T-helper 2 cell treated with Interferon-gamma antibody and Interleukin-4, amounts not matched to agents 100 ng/mL and 5 ng/mL, for 36 hours (primary cell): Measurements from ENCODE around the gene TMCO2. TPM values are rescaled to one million over a fixed set of nuclear protein-coding genes. Genes with fewer than 3 reads are reported as not detected.

Experiments
- intact Hi-C: fragments of 100-400 bp; cut with micrococcal nuclease; formaldehyde crosslinking; loops from one replicate; pipeline ENCODE4 v1.15.1; 2023
- total RNA-seq: library from RNA; stranded (reverse); gene quantifications from 2 replicates; pipeline ENCODE4 v1.2.3, GENCODE V29; 2022

TMCO2 gene
- total RNA-seq, 1 donor from 2014 or later, result 0.32 TPM

DNA sequence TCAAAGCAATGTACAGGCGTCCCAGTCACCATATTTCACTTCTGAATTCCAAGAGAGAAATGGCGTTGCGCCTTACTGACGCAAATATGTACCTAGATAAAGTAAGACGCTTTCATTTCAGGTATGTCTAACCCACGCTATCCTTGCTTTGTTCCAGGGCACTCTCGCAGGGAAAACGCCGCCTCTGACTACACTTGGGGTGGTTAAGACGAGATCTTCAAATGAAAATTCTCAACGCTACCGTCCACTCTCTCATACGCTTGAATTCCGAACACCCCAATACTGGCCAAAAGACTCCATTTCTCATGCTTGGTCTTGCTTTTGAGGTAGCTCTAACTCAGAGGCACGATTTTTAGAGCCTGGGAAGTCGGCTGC lies 9.6 kb downstream of the TMCO2 start:
- intact Hi-C loops, result loop anchor here (1.0 to 10.0 kb wide), 5 partner anchors 16 to 1060 kb away; partner anchors contain the start of gene MFSD2A

DNA sequence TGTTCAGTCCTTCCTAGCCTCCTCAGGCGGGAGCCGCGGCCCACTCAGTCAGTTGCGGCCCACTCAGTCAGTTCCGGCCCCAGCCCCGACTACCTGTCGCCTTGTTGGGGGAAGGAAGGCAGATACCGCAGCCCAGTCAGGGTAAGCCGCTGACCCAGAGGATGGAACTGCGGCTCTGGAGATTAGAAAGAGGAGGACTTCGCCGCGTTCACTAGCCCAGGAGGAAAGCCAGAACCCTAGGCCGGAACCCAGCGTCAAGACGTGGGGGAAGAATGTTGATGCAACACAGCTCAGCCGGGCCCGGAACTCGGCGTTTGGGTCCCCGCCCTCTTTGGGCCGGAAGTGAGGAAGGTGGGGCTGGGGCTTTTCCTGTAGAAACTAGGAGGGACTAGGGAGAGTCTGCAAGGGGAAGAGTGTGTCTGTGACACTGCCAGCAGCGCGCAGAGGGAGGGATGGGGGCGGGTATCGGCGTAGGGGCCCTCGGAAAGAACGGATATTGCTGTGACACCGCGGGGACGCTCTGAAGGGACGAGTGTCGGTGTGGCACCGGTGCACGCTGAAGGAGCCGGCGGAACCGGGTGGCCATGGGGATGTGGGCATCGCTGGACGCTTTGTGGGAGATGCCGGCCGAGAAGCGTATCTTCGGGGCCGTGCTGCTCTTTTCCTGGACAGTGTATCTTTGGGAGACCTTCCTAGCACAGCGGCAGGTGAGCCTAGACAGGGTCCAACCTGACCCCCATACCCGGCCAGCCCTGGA lies 10.1 kb downstream of the TMCO2 start, which contains the start of gene ZMPSTE24:
Gene ZMPSTE24 (plus strand): TSS at position 549 of the 757 bp plus-strand sequence. CDS start 36 bp downstream, at position 585.
- intact Hi-C loops, result loop anchor here (1.0 to 10.0 kb wide), 9 partner anchors 17 to 1061 kb away; partner anchors contain the start of genes CAP1, MFSD2A, RLF and ZNF684

DNA sequence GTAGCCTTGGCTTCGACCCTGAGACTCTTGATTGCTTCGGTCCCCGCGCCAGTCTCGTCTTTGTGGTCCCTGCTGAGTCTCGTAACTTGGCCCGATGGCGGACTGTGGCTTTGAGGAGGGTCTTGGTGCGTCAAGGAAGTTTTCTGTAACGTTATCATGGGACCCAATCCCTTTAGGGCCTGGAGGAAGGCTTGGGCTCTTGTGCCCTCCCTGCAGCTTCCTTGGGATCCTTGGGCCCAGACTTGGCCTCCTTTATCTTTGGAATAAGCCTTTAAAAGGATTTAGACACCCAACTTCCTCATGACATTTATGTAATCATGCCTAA lies 10.7 kb downstream of the TMCO2 start:
- intact Hi-C loops, result loop anchor here (1.0 to 10.0 kb wide), 7 partner anchors 56 to 1061 kb away; partner anchors contain the start of genes CAP1, MFSD2A, RLF and ZNF684

DNA sequence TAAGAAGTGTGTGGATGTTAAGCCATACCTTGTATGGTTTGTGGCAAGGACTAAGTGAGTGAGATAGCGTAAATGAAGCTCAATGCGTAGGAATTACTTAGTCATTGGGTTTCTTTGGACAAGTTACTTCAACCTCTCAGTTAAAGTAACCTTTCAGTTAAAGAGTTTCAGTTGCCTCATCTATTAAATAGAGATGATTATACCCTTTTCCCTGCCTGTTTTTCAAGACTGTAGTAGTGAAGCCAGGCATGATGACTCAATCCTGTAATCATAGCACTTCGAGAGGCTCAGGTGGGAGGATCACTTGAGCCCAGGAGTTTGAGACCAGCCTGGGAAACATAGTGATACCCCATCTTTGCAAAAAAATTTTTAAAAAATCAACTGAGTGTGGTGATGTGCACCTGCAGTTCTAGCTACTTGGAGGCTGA lies 16.6 kb downstream of the TMCO2 start:
- intact Hi-C loops, result no loop called here

DNA sequence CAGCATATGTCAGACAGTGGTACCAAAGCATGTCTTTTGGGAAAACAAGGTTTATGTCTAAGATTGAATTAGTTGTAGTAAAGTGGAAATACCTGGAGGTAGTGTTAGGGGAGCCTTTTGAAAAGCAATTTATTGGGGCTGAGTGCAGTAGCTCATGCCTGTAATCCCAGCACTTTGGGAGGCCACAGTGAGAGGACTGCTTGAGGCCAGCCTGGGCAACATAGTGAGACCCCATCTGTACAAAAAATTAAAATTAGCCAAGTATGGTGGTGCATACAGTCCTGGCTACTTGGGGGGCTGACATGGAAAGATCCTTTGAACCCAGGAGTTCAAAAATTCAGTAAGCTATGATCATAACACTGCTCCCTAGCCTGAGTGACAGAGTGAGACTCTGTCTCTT lies 17.6 kb downstream of the TMCO2 start:
- intact Hi-C loops, result no loop called here

DNA sequence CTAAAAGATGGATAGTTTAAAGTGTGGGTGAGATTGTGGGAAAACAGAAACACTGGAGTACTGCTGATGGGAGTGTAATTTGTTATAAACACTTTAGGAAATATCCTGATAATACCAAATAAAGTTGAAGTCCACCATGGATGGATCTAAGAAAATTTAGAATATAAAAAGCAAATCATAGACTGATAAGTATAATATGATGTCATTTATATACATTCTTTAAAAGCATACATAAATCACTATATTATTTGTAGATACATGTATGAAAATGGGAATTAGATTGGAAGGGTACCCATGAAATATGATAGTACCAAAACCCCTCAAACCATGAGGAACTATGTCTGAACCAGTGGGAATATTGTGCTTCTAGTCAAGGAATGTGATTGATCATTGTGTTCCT lies 18.2 kb downstream of the TMCO2 start:
- intact Hi-C loops, result no loop called here

DNA sequence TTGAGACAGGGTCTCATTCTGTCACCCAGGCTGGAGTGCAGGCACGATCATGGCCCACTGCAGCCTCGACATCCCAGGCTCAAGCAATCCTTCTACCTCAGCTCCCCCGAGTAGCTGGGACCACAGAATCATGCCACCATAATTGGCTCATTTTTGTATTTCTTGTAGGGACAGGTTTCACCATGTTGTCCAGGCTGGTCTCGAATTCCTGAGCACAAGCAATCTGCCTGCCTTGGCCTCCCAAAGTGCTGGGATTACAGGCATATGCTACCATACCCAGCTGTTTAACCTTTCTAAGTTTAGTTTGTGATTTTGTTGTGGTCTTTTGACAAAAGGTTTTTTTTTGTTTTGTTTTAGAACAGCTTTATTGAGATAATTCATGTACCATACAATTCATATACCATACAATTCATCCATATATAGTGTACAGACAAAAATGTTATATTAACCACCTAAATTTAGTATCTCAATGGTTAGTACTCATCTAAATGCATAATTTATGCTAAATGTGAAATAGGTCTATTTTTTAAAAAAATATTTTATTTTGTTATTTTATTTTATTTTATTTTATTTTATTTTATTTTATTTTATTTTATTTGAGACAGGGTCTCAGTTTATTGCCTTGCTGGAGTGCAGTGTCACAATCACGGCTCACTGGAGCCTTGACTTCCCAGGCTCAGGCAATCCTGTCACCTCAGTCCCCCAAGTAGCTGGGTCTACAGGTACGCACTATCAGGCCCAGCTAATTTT lies 19.2 kb downstream of the TMCO2 start:
- intact Hi-C loops, result no loop called here

DNA sequence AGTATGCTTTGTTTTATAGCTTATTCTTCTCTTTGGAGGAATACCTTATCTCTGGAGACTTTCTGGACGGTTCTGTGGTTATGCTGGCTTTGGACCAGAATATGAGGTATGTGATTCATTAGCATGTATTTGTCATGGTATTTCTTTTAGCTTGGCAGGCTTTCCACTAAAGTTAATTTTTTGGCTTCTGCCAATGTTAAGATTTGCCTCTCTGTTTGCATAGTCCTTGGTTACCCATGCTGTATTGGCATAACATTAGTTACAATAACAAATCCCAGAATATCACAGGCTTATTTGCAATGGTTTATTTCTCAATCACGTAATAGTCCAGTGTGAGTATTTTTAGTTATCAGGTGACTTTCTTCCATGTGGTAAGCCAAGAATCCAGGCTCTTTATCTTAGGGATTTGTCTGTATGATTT lies 20.0 kb downstream of the TMCO2 start:
- intact Hi-C loops, result no loop called here

DNA sequence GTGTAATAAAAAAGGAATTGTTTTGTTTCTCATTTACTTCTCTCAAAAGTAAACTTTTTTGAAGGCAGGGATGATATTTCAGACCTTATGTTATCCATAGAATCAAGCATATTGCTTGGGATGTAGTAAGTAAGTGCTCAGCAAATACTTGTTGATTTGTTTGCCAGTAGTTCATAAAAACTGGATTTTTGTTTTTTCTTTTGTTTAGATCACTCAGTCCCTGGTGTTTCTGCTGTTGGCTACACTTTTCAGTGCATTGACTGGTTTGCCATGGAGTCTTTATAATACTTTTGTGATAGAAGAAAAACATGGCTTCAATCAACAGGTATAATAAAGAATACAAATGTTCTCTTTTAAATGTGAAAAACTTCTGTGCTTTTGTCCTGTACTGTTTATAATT lies 20.5 kb downstream of the TMCO2 start:
- intact Hi-C loops, result no loop called here

DNA sequence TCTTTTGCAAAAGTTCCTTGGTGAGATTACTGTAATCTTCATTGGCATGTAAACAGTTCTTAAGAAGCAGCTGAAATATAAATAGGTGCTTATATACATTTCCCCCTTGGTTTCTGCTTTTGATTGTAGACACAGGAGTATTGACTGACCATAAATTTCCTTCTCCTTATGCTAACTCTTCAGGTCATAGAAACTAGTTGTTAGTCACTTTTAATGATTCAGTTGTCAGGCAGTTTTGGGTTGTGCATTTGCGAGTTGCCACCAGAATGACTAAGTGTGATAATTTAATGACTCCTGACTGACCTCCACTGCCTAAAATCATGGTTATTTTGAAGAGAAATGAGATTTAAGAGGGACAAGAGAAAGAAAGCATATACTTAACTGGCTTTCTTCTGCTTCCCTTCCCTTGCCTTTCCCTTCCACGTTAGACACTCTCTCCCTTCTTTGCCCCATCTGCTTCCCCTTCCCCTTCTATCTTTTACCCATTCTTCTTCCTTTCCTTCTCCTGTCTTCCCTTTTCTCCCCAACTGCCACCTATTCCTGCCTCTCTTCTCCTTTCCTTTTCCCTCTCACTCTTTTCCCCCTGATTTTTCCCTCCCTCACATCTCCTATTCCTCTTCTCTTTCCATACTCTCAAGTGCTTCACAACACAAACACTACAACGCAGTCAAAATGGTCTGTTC lies 22.6 kb downstream of the TMCO2 start:
- intact Hi-C loops, result no loop called here

DNA sequence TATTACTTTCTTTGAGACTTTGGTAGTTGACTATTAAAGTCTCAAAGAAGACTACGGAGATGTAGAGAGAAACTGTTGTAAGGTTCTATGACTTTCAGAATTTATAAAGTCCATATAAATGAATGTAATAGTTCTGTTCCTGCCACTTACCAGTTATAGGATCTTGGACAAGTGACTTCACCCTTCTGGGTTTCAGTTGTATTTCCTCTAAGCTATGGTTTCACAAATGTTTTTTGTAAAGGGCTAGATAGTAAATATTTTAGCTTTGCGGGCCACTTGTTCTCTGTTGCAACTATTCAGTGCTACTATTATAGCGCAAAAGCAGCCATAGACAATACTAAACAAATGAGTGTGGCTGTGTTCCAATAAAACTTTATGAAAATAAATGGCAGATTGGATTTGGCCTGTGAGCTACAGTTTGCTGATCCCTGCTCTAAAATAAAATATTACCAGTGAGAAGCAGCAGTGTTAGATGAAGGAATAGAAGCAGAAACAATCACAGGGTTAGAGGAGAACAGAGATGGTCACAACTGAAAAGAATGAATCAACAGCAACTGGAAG lies 25.0 kb downstream of the TMCO2 start:
- intact Hi-C loops, result no loop called here

DNA sequence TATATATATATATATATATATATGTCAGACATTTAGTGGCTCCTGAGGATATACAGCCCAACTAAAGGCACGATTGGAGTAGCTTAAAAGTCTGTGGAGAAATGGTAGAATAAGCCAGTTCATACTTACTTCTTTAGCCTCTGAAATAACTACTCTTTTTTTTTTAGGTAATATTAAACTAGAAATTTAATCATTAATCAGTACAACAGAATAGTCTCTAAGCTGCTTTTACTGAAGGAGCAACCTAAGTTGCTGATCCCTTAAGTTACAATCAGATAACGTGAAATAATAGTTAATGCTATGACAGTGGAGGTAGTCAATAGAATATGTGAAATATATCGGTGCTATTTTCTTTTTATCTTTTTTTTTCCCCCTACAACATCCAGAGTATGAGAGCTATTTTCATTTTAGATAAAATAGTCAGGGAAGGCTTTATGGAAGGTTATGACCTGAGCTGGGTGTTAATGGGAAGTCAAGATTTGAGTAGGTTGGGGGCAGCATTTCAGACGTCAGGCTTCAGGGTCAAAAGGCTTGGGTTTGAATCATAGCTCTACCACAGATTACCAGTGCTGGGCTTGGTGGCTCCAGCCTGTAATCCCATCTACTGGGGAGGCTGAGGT lies 25.9 kb downstream of the TMCO2 start:
- intact Hi-C loops, result no loop called here

DNA sequence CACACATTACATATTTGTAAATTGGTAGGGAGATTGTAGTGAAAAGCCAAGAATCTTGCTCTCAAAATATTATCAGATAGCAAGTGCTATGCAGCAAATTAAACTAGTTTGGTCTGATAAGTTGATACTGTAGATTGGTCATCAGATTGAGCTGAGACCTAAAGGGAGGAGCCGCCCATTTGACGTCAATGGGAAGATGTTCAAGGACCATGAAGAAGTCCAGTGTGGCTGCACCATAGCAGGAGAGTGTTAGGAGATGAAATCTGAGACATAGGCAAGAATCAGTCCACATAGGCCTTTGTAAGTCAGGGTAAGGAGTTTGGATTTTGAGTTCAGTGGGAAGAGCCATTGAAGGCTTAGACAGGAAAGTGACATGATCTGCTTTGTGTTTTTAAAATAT lies 26.6 kb downstream of the TMCO2 start:
- intact Hi-C loops, result no loop called here

DNA sequence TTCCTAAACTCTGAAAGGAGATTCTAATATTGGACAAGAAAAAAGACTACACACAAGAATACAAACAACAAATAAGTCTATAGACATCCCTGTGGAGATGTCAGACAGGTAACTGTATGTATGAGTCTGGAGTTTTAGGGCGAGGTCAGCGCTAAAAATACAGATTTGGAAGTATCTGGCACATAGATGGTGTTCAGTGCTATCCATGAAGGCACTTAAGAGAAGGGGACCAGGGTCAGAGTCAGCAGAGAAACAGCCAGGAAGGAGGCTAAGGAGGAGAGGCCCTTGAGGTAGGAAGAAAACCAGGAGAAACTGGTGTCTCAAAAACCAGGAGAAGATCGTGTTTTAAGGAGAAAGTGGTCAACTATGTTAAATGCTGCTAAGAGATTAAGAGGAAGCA lies 28.4 kb downstream of the TMCO2 start:
- intact Hi-C loops, result no loop called here

DNA sequence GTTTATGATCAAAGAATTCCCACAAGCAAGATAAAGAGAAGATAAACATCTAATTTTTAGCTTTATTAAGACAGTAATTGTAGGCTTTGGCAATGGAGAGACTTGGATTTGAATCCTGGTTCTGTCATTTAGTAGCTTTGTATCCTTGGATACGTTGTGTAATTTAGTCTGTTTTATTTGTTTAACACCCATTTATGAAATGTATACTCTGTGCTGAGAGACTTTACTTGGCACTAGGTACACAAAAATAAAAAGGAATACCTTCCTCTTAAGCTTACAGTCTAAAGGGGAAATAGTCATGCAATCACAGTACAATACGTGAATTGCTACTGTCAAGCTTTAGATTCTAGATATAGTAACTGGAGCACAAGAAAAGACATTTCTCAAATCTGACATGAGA lies 34.1 kb downstream of the TMCO2 start:
- intact Hi-C loops, result no loop called here

DNA sequence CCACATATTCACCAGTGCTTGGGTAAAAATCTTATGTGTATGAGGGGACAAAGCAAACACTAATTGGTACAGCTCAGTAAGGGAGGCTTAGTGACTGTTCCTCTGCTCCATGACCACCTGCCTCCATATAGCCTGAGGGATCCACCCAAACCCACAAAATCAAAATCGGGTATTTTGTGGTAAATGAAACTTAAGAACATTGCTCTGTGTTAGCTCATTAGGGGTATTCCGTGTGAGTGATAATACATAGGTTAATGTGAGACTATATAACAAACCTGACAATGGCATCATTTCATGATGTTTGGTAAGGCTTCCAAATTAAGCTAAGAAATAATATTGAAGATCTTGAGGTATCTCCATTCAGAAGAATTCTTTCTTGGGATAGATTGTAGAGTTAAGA lies 43.6 kb downstream of the TMCO2 start:
- intact Hi-C loops, result no loop called here

DNA sequence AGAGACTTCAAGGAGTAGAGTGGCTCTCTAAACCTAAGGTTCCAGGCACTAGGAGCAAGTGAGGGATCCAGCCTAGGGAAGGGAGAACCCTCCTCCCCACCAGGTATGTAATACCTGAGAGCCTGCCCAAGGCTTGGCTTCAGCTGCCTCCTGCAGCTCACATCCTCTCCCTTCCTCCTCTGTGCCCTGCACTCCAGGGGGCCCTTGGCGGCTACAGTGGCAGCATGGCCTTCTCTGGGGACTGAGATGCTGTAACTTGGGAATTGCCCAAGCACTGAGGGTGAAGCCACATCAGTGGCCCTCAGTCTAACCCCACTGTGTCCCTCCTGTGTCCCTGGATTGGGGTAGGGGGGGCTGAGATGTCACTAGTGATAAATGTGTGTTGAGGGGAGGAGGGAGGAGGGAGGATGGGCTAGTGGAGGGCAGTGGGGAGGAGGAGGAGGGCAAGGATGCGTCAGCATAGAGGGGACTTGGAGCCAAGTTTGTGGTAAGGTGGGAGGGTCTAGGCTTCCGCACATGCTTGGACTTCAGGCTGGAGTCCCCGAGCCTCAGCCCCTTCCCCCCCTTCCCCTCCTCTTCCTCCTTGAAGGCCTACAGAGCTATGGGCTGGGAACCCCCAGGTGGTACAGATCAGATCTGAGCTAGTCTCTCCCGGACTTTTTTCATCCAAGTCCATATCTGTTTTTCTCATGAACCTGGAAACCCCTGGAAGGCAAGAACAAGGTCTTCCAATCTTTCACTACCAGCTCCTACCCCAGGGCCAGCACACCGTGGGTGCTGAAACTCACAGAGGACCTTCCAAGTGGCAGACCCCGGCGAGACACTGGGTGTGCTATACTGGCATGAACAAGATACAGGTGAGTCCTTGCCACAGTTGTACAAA lies 51.9 kb downstream of the TMCO2 start:
- intact Hi-C loops, result no loop called here

DNA sequence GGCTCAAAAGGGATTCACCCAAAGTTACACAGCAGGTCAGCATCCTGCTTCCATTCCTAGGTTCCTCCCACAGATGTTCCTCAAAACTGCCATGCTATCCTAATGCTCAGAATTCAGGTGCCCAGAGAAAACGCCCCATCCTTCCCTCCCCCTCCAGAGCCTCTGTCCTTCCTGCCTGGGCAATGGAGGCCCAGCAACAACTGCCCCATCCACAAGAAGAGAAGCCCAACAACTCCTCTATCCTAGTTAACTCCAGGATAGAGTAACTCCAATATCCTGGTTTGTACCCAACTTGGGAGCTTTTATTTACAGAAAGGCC lies 52.5 kb downstream of the TMCO2 start:
- intact Hi-C loops, result no loop called here

DNA sequence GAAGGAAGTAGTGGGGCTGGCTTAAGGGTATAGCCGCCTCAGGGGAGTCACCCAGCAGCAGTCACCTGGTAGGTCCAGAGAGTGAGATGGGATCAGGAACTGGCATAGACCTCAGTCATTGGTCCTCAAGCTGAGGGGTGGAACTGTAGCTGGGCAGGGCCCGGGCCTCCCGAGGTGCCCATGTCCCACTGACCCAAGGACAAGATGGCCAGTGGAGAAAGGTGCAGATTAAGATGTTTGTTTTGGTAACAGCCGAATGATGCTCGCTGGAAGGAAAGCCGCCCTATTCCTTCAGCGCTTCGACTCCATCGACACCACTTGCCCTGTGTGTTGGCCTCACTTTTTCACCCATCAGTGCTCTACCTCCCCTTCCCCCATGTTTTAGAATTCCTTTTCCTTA lies 52.9 kb downstream of the TMCO2 start:
- intact Hi-C loops, result no loop called here

DNA sequence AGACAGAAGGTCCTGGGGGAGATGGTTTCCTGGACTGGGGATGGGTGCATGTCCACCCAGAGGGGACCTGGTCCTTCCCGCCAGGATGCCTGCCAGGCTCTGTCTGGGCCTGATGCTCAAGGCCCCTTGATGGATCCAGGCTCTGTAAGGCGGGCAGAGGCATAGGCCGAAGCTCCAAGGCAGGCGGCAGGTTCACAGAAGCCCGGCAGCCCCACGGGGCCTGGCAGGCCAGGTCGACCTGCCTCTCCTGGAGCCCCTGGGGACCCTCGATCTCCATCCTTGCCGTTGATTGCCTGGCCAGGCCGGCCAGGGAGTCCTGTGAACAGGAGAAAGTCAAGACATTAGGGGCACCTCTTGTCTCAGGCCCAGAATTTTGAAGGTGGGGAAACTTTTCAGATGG lies 53.3 kb downstream of the TMCO2 start:
- intact Hi-C loops, result no loop called here
